ENCODE measurements around the gene HYDIN.
"Not testable (repeated sequence)": the region's sequence is repeated elsewhere in the genome, so short reads cannot be mapped to it uniquely, and the experiment has no call there.

Gene HYDIN

DNA sequence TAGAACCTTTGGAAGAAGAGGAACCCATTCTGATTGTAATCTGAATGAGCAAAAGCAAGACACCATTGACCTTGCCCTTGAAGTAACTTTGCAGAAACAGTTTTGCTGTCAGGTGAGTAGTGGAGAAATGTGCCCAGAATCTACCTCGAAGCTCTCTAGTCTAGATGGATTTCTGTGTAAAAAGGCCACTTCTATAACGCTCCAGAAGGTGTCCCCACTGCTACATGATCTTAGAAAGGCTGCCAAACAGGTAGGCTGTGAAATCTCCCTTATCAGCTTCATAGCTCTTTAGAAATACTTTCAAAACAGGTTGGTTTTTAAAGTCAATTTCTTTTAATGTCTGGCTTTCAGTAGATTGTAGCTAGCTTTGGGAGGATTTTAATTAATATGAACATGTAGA, 230.8 kb downstream of the HYDIN start:
- DNase-seq (ENCODE audit: low read depth, low spot score) = not testable (repeated sequence)

DNA sequence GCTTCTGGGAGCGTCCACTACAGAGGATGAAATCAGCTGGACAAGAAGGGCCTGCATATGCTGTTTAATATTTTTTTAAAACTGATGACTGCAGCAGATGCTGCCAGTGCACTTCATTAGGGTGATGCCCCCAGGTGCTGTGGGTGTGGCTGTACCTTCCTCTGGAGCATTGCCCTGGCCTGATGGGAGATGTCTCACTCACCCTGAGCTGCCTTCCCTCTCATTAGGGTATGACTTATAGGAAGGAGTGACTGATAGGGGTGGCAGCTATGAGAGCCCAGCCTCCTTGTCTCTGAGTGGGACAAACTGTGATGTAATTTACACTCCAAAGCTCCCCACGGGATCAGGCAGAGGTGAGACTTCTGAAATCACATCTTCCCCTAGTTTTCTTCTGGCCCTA, 234.7 kb downstream of the HYDIN start:
- DNase-seq (ENCODE audit: low read depth, low spot score) = not testable (repeated sequence)

DNA sequence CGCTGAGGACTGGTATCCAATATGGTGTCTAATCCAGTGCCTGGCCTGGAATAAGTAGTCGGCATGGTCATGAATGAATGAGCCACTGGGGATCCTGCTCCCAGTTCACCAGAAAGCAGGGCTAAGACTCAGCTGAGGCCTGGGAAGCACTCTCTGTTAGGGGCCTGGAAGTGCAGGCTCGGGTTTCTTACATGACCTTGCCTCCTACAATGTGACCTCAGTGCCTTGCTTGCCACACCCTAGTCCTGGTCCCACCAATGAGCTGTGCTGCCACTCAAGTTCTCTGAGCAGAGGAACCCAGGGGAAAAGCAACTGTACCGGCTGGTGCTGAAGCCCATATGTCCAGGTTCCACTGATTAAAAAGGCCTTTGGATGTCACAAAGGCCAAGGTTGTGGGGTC, 238.0 kb downstream of the HYDIN start:
- DNase-seq (ENCODE audit: low read depth, low spot score) = not testable (repeated sequence)

DNA sequence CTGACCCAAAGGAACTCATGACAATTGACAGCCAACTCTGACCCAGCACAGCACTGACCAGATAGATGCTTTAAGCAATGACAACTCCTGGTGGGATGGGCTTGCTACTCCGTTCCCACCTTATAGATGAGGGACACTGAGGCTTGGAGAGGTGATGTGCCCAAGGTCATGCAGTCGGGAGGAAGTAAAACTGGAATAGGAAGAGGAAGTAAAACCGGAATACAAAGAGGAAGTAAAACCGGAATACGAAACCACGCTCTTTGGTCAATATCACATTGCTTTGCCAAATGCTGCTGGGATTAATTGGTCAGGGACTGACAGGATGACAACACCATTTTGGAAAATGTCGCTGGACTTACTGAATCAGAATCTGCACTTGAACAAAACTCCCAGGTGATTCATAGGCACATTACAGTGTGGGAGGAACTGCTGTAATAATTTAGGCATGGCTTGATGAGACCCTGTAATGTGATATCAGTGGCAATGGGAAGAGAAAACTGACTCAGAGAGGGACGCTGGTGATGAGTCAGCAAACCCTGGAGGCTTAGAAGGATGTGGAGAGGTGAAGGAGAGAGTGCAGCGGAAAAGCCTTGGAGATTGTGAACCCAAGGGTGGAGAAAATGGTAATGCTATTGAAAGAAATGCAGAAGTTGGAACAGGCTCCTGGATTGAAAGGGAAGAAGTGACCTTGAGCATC, 243.4 kb downstream of the HYDIN start:
- not testable (repeated sequence) for DNase-seq (ENCODE audit: low read depth, low spot score)

DNA sequence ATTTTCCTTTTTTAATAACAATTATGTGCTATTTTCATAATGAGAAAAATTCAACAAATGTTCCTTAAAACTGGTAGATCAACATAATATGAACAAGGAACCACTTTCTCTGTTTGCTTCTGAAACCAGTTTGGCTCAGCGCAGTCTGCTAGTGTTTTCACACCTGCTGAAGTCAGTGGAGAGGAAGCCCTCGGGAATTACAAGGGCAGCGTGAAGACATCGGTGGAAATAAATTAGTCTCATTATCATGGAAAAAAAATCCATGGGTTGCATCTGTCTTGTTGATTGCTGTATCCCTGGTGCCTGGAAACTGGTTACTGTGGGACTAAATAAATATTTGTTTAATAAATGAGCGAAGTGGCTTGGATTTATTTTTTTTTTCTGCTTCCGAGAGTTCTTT, 245.8 kb downstream of the HYDIN start:
- not testable (repeated sequence) for DNase-seq (ENCODE audit: low read depth, low spot score)

DNA sequence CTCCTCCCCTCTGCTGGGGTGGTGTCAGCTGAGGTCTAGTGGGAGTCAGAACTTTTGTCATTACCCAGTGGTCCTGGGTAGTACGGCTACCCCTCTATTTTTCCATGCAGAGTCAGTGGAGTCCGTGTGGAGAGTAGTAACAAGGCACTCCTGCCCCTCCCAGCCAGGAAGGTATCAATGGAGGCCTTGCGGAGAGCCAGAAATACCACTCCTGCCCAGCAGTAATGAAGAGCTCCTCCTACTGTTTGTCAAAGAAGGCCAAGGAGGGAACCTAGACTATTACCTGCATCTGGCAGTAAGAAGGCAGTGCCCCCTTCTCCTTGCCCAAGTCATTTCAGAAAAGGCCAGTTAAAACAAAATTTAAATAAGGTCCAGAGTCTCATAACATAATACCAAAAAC, 262.2 kb downstream of the HYDIN start:
- not testable (repeated sequence) for DNase-seq (ENCODE audit: low read depth, low spot score)

DNA sequence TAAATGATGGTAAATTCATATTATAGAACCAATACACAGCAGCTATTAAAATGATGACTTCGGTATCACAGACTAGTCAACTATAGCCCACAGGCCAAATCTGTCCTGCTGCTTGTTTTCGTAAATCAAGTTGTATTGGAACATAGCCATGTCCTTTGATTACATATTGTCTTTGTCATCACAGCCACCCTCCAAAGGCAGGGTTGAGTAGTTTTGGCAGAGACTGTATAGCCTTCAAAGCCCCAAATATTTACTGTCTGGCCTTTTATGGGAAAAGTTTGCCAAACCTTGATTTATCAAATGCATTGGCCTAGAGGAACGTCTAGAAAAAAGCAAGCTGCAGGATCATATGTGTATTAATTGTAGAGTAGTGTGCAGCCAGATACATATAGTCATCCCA, 270.4 kb downstream of the HYDIN start:
- not testable (repeated sequence) for DNase-seq (ENCODE audit: low read depth, low spot score)

DNA sequence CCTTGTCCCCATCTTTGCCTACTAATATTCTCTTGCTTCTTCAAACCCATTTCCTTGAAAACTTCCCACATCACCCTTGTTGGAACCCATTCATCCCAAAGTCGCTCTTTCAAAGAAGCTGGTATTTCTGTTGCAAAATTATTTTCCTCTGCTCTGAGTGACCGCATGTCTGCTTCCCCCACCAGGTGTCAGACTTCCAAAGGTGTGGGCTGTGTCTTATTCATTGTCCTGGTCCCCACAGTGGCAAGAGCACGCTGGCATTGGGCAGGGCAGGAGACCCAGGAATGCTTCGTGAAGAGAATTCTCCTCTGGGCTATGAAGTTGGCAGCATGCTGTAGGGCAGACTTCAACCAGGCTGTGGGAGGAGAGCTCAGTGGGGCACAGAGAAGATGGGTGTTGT, 275.6 kb downstream of the HYDIN start:
- not testable (repeated sequence) for DNase-seq (ENCODE audit: low read depth, low spot score)

DNA sequence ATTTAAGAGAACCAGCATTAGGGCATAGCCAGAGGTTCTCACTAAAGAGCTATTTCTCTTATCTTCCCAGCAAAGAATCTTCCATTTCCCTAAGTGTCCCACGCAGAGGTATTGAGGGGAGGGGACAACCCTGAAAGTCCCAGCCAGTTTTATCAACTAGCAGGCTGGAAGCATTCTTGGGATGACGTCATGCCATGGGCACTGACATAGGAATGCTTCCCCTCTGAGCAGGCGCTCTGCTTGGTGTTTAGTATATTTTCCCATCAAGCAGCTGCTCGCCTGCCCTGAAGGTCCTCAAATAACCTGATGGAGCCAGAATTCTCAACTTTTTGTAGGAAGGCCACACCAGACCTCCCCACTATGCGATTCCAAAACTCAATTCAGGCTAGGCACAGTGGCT, 276.7 kb downstream of the HYDIN start:
- DNase-seq (ENCODE audit: low read depth, low spot score) = not testable (repeated sequence)

DNA sequence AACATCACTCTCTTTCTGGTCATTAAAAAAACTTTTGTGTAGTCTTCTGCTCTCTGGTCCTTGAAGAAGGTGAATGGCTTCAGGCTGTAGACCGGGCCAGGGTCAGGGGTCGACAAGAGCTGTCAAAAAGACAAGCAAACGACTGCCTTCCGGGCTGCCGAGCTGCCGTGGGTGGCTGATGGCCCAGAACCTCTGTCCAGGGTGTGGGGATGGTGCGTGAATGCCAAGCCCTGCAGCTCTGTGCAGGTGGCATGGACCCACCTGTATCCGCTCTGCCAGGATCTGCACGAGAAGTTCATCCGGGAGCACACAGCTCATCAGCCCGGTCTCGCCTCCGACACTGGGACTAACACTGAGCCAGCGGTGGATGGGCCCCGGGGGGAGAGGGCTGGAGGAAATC, 287.0 kb downstream of the HYDIN start:
- DNase-seq (ENCODE audit: low read depth, low spot score) = peak; percentile 34

DNA sequence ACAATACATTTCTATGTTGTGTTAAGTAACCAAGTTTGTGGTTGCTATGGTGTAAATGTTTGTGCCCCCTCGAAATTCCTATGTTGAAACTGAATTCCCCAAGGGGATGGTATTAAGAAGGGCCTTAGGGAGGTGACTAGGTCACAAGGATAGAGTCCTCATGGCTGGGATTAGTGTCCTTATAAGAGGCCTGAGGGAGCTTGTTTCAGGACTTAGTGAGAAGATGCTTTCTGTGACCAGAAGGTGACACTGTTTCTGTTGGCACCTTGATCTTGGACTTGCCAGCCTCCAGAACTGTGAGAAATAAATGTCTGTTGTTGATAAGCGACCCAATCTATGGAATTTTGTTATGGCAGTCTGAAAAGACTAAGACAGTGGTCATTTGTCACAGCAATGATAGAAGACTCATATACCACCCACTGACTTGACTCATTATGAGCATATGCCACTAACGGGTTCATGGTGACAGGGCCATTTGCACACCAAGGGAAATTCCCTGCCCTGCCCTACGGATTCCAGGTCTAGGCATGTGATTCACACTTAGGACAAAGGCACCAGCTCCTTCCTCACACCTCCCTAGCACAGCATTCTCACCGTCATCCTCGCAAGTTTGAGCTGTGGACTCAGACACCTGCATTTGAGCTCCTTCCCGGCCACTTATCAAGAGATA, 290.7 kb downstream of the HYDIN start:
- not testable (repeated sequence) for DNase-seq (ENCODE audit: low read depth, low spot score)

DNA sequence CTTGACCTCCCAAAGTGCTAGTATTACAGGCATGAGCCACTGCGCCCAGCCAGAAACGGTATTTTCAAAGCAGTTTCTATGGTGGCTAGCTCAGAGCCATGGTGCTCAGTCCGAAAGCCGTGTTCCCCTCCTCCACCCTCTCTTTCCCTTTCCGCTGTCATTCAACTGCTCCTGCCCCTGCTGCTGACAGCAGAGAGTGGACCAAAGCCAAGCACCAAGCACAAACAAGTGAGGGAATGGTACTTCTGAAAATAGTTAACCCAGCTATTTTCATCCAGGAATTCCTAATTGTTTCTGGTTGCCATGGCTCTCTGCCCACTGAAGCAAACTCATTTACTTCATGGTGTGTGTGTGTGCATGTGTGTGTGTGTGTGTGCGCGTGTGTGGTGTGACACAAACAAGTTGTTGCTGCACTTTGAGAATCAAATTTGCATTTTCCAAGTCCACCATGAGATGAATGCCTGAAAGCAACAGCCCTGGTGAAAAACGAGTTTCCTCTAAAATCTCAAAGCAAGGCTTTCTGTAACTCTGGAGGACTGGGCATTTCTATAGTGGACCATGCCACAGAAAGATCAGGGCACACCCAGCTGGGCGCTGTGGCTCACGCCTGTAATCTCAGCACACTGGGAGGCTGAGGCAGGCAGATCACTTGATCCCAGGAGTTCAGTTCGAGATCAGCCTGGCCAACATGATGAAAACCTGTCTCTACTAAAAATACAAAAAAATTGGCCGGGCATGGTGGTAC, 293.6 kb downstream of the HYDIN start:
- DNase-seq (ENCODE audit: low read depth, low spot score) = not testable (repeated sequence)

DNA sequence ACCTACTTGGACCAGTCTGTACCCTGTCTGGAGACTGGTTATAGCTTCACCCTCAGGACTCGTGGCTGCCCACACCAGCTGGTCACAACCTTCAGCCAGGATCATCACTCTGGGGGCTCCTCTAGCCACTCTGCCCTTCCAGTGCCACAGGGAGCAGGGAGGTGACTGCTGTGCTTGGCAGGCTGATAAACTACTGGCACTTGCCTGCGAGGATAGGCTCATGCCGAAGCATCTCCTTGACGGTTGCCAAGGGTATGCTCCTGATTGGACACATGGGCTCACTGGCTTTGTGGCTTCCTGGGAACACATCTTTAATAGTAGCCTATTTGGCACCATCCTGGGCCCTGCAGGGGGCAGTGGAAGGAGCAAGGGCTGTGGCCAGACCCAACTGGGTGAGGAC, 295.2 kb downstream of the HYDIN start:
- DNase-seq (ENCODE audit: low read depth, low spot score) = not testable (repeated sequence)

DNA sequence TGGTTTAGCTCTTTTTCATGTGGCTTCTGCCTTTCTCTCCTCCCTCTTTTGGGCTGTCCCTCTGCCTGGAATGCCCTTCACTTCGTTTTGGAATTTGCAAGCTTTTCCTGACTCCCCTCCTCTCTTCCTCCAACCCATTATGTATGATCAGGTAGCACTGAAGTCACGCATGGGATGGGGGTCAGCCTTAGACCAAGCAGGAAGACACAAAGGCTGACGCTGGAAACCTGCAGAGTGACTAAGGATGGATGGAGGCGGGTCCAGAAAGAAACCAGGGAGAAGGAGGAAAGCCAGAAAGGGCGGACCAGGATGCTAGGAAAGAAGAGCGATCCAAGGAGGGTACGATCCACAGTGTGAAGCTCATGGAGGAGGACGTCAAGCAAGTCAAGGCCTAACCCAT, 296.8 kb downstream of the HYDIN start:
- not testable (repeated sequence) for DNase-seq (ENCODE audit: low read depth, low spot score)

DNA sequence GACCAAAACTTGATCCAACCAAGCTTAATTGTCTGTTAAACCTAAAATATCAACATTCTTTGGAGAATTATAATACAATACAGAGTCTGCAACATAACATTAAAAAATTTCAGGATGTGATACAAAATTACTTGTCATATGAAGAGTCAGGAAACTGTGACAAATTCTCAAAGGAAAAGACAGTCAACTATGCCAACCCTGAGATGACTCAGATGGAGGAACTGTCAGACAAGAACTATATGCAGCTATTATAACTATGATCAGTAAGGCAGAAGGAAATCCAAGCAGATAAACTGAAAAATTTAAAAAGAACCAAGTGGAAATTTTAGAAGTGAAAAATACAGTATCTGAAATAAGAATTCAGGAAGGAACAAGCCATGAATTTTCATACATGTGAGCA, 299.8 kb downstream of the HYDIN start:
- not testable (repeated sequence) for DNase-seq (ENCODE audit: low read depth, low spot score)

DNA sequence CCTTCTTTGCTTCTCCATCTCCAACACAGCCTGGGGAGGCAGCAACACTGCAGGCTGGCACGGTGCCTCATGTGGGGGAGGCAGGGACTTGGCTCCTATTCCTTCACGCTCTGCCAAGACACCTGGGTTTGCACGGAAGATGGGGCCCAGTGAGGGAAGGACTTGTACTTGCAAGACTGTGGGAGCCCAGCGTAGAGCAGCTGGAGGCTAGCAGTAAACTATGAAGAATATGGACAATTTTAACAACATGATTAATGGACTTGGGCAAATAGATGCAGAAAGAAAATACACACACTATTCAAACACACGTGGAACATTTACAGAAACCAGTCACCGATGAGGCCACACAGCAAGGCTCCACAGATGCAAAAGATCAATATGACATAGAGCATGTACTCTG, 308.4 kb downstream of the HYDIN start:
- DNase-seq (ENCODE audit: low read depth, low spot score) = not testable (repeated sequence)

DNA sequence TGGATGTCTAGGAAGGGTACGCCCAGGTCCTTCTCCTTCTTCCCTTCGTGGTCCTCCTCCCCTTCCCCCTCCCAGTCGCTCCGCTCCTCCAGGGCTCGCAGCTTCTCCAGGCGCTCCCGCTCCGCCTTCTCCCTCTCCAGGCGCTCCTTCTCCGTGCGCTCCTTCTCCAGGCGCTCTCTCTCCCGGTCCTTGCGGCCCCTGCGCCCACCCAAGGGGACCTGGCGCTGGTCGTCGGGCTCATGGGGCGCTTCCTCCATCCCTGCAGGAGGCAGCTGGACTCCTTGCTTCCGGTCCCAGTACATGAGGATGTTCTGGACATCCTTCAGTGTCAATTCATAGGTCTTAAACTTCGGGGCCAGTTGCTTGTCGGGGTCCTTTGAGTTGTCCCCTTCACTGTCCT, 309.9 kb downstream of the HYDIN start:
- DNase-seq (ENCODE audit: low read depth, low spot score) = not testable (repeated sequence)

DNA sequence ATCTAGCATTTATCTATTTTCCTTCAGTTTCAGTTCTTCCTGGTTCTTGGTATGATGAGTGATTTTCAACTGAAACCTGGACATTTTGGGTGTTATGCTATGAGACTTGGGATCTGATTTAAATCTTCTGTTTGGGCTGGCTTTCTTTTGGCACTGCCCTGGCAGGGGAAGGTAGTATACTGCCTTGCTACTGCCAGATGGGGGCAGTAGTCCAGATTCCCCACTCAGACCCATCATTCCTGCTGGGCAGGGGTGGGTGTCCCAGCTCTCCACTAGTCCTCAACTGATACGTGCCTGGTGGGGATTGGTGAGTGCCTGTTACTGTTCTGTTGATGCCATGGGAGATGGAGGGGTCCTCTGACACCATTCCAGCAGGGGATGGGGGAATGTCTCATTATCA, 342.3 kb downstream of the HYDIN start:
- not testable (repeated sequence) for DNase-seq (ENCODE audit: low read depth, low spot score)

DNA sequence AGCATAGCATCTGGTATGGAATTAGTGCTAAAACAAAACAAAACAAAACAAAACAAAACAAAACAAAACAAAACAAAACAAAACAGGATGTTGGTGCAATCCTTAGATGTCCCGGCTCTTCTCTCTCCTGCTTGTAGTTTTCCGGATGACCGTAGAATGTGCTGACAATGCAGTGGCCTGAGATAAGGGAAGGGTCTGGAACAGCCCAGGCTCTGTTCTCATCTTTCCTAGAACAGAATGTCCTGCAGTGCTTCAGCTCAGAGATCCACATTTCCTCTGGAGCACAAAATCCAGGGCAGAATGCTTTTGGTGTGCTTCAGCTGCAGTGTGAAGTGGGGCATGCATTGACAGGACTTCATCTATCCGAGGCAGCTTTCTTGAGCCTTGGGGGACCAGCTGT, 345.9 kb downstream of the HYDIN start:
- not testable (repeated sequence) for DNase-seq (ENCODE audit: low read depth, low spot score)

DNA sequence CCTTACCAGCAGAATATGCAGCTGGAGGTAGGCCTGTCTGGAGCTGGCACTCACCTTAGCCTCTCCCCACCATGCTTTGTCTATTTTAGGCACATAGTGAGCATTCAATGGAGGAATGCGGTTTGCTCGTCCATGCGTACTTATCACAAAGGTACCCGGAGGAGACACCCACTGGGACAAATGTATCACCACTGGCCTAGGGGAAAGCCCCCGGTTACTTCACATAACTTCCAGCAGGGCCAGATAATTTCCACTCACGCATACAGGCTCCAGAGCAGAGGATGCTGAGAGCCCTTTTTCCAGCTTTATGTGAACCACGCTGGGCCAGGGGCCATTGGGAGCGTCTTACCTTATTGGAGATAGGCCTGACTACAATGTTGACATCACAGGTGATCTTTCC, 348.2 kb downstream of the HYDIN start:
- not testable (repeated sequence) for DNase-seq (ENCODE audit: low read depth, low spot score)

DNA sequence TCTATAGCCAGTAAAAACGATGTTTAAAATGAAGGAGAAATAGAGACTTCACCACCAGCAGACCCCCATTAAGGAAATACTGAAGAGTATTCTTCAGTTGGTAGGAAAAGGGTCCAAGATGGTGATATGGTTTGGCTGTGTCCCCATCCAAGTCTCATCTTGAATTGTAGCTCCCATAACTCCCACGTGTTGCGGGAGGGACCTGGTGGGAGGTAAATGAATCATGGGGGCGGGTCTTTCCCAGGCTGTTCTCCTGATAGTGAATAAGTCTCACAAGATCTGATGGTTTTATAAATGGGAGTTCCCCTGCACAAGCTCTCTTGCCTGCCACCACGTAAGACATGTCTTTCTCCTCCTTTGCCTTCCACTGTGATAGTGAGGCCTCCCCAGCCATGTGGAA, 352.6 kb downstream of the HYDIN start:
- not testable (repeated sequence) for DNase-seq (ENCODE audit: low read depth, low spot score)

DNA sequence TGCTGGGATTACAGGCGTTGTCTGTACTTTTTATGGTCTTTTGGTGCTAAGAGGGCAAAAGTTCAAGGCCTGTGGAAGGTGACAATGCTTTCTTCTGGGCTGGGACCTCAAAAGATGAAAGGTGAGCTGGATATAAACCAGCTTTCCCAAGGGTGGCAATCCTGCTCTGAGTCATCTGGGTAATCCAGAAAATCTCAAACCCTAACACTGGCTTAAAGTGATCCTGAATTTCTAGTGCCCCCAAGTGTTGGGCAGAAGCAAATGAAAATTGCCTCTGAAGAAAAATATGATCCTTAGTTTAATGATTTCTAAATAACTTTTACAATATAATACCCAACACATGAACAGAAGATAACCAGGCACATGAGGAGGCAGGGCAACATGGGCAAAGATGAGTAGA, 354.1 kb downstream of the HYDIN start:
- not testable (repeated sequence) for DNase-seq (ENCODE audit: low read depth, low spot score)
